CD14-positive monocyte (primary cell): ENCODE measurements around the gene YPEL3. TPM values are rescaled to one million over a fixed set of nuclear protein-coding genes. Genes with fewer than 3 reads are reported as not detected.

ENCODE experiments used
- DNase-seq, 3 donors: peaks; one replicate each; pipeline ENCODE4 v3.0.0-alpha.2; 2011 to 2022
- H2AFZ ChIP-seq: 2 replicates; pipeline ENCODE4 v1.6.0; 2012; ENCODE audit warnings: mild to moderate bottlenecking, low read depth, low read length, inconsistent platforms; ENCODE audit not compliant: insufficient read depth, poor library complexity, severe bottlenecking
- H3K27ac ChIP-seq, 2 donors: 1 replicate in 1 of 2; 2 replicates in 1 of 2; pipeline ENCODE4 v1.5.1; 2012 to 2013; ENCODE audit warnings: low read length in 2 of 2, control low read depth in 1 of 2, inconsistent platforms in 1 of 2, low read depth in 1 of 2, mild to moderate bottlenecking in 1 of 2
- H3K27me3 ChIP-seq, 2 donors: one replicate each; pipeline versions ENCODE4 v1.6.0 to v1.6.1; 2011 to 2013; ENCODE audit warnings: low read length in 2 of 2; ENCODE audit not compliant: control insufficient read depth in 2 of 2, insufficient read depth in 2 of 2
- H3K36me3 ChIP-seq, 2 donors: replicated peaks in 1 of 2; 1 replicate in 1 of 2; 2 replicates in 1 of 2; pipeline versions ENCODE4 v1.5.1 to v1.6.1; 2012 to 2013; ENCODE audit warnings: low read length in 2 of 2, control low read depth in 1 of 2, inconsistent platforms in 1 of 2, mild to moderate bottlenecking in 1 of 2; ENCODE audit not compliant: insufficient read depth in 2 of 2, control insufficient read depth in 1 of 2
- H3K4me1 ChIP-seq, 2 donors: 1 replicate in 1 of 2; 2 replicates in 1 of 2; pipeline versions ENCODE4 v1.5.1 to v1.6.1; 2012 to 2013; ENCODE audit warnings: low read length in 2 of 2, control low read depth in 1 of 2, inconsistent platforms in 1 of 2, mild to moderate bottlenecking in 1 of 2, moderate library complexity in 1 of 2; ENCODE audit not compliant: insufficient read depth in 2 of 2, control insufficient read depth in 1 of 2
- H3K4me2 ChIP-seq: replicated peaks from 2 replicates; pipeline ENCODE3; 2012; ENCODE audit warnings: low read length, moderate library complexity, mild to moderate bottlenecking; ENCODE audit not compliant: poor library complexity, severe bottlenecking; ENCODE audit errors: extremely low read depth
- H3K4me3 ChIP-seq, 3 experiments: fragments of 200-600 bp in 1 of 3; sonication (generic) in 1 of 3; replicated peaks in 1 of 3; 1 replicate in 2 of 3; 2 replicates in 1 of 3; pipeline ENCODE4 v1.5.1; 2011 to 2013; ENCODE audit warnings: low read length in 3 of 3, mild to moderate bottlenecking in 3 of 3, control low read depth in 2 of 3, low read depth in 2 of 3, inconsistent platforms in 1 of 3, moderate library complexity in 1 of 3
- H3K79me2 ChIP-seq: 2 replicates; pipeline ENCODE4 v1.6.0; 2012; ENCODE audit warnings: mild to moderate bottlenecking, control low read depth, inconsistent platforms, low read length, moderate library complexity; ENCODE audit not compliant: insufficient read depth
- H3K9ac ChIP-seq: 2 replicates; pipeline ENCODE4 v1.6.0; 2017; ENCODE audit warnings: low read length, mild to moderate bottlenecking; ENCODE audit not compliant: insufficient read depth, poor library complexity, severe bottlenecking
- H3K9me3 ChIP-seq, 2 donors: replicated peaks in 1 of 2; 1 replicate in 1 of 2; 2 replicates in 1 of 2; pipeline versions ENCODE4 v1.5.1 to v1.6.1; 2012 to 2013; ENCODE audit warnings: low read length in 2 of 2, control low read depth in 1 of 2; ENCODE audit not compliant: control insufficient read depth in 1 of 2, insufficient read depth in 1 of 2
- H4K20me1 ChIP-seq: 2 replicates; pipeline ENCODE4 v1.6.0; 2012; ENCODE audit warnings: mild to moderate bottlenecking, low read length, control low read depth, moderate library complexity; ENCODE audit not compliant: insufficient read depth
- H3K27ac Mint-ChIP-seq, 7 donors: one replicate each; pipeline ENCODE4 v1.8.0; 2020; ENCODE audit warnings: mild to moderate bottlenecking in 7 of 7, mixed read lengths in 7 of 7, moderate library complexity in 6 of 7, inconsistent platforms in 2 of 7
- H3K27me3 Mint-ChIP-seq, 3 donors: one replicate each; pipeline ENCODE4 v1.8.0; 2021 to 2022; ENCODE audit warnings: low read depth in 3 of 3, mild to moderate bottlenecking in 3 of 3, mixed read lengths in 3 of 3, moderate library complexity in 3 of 3, inconsistent platforms in 1 of 3
- H3K36me3 Mint-ChIP-seq, 2 donors: one replicate each; pipeline ENCODE4 v1.8.0; 2020; ENCODE audit warnings: mixed read lengths in 2 of 2, inconsistent platforms in 1 of 2, mild to moderate bottlenecking in 1 of 2
- H3K4me1 Mint-ChIP-seq: one replicate; pipeline ENCODE4 v1.8.0; 2020; ENCODE audit warnings: mild to moderate bottlenecking, mixed read lengths
- H3K4me3 Mint-ChIP-seq, 2 donors: one replicate each; pipeline ENCODE4 v1.8.0; 2020; ENCODE audit warnings: mild to moderate bottlenecking in 2 of 2, mixed read lengths in 2 of 2, moderate library complexity in 1 of 2
- H3K9me3 Mint-ChIP-seq, 7 donors: one replicate each; pipeline ENCODE4 v1.8.0; 2020 to 2022; ENCODE audit warnings: mixed read lengths in 7 of 7, mild to moderate bottlenecking in 6 of 7, moderate library complexity in 6 of 7, inconsistent platforms in 2 of 7
- WGBS: methylation state at CpG from one replicate; pipeline ENCODE4 v1.1.5; 2013; ENCODE audit warnings: missing lambda C conversion rate; ENCODE audit not compliant: insufficient coverage; 5-methylcytosine and 5-hydroxymethylcytosine counted together
- intact Hi-C, 2 donors: fragments of 100-400 bp; cut with micrococcal nuclease; formaldehyde crosslinking; loops; one replicate each; pipeline versions ENCODE4 v1.15.0 to v1.15.1; 2023
- polyA plus RNA-seq, 3 donors: library from polyadenylated mRNA; depleted of rRNA in 1 of 3; unstranded in 2 of 3; stranded (reverse) in 1 of 3; fragments of 300-500 nt in 2 of 3; fragments of >200 nt in 1 of 3; fragmentation: Illumina TruSeq in 2 of 3; gene quantifications; 1 replicate in 2 of 3; 2 replicates in 1 of 3; pipeline ENCODE4 v1.2.3, GENCODE V29; 2012 to 2021
- TF ChIP-seq, protein P1 (sequence below): fragments of 200-600 bp; IDR thresholded peaks from one replicate; pipeline ENCODE4 v1.8.0; 2022; ENCODE audit warnings: antibody characterized with exemption, mild to moderate bottlenecking

The YPEL3 gene
- polyA plus RNA-seq, 3 donors = 182 to 283 (median 235) TPM

DNA sequence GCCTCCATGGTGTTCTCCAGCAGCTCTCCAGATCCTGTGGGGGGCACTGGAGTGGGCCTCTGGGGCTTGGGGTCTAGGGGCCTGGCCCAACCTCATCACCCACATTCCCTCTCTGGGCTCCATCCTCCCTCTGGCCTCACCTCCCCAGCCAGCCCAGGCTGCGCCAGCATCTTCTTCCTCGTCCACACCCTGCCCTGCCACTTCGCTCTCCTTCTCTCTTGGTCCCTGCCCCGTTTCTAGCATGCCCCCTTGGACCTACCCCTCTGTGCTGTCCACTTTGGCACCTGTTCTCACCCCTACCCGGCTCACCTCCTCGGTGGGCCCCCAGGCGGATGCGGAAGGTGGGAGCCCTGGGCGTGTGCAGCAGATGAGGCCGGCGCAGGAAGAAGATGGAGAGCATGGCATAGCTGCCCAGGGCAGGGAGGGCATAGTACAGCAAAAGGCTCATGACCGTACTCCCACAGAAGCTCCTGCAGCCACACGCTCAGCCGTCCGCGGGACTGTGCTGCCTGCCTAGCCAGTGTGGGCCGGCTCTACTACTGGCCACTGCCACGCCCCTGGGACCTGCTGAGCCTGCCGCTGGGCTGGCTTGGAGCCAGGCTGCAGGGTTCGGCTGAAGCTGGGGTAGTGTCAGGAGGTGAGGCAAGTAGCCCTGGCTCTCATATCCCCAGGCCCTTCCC is 17.2 kb upstream of the YPEL3 start, which contains the start of gene GDPD3:
Gene GDPD3 (minus strand): TSS at position 507 of the 680 bp plus-strand sequence. CDS start 59 bp downstream, at position 448.
- Histone ChIP-seq H3K27ac (peak within 1 kb of the TSS in 1 of 2 donors; percentile 20), H3K9me3 (no peaks in the 10 kb centered on the region), H3K4me1 (no peaks in the 10 kb centered on the region), H3K9ac (no peak within 1 kb of the TSS), H3K4me2 (no peak within 1 kb of the TSS), H4K20me1 (no peaks in the 10 kb centered on the region), H3K36me3 (peaks cover 38 to 64% of the 10 kb centered on the region in 2 donors), H2AFZ (no peak within 1 kb of the TSS), H3K27me3 (no peaks in the 10 kb centered on the region), H3K4me3 (no peak within 1 kb of the TSS), H3K79me2 (no peaks in the 10 kb centered on the region)
- Mint-ChIP-seq H3K27ac (peak within 1 kb of the TSS in 1 of 7 donors; percentile 58), H3K27me3 (peaks cover 0 to 1% (median 0%) of the 10 kb centered on the region in 3 donors), H3K9me3 (peaks cover 0 to 5% (median 0%) of the 10 kb centered on the region in 7 donors), H3K36me3 (peaks cover 49 to 90% of the 10 kb centered on the region in 2 donors), H3K4me3 (no peak within 1 kb of the TSS), H3K4me1 (peaks cover 7% of the 10 kb centered on the region)
- TF ChIP-seq, protein P1, sequence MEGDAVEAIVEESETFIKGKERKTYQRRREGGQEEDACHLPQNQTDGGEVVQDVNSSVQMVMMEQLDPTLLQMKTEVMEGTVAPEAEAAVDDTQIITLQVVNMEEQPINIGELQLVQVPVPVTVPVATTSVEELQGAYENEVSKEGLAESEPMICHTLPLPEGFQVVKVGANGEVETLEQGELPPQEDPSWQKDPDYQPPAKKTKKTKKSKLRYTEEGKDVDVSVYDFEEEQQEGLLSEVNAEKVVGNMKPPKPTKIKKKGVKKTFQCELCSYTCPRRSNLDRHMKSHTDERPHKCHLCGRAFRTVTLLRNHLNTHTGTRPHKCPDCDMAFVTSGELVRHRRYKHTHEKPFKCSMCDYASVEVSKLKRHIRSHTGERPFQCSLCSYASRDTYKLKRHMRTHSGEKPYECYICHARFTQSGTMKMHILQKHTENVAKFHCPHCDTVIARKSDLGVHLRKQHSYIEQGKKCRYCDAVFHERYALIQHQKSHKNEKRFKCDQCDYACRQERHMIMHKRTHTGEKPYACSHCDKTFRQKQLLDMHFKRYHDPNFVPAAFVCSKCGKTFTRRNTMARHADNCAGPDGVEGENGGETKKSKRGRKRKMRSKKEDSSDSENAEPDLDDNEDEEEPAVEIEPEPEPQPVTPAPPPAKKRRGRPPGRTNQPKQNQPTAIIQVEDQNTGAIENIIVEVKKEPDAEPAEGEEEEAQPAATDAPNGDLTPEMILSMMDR = peak; percentile 24
- 90% methylated on average over 17 of the region's 20 CpGs for WGBS
- DNase-seq = no peak
- intact Hi-C loops = no loop called here

DNA sequence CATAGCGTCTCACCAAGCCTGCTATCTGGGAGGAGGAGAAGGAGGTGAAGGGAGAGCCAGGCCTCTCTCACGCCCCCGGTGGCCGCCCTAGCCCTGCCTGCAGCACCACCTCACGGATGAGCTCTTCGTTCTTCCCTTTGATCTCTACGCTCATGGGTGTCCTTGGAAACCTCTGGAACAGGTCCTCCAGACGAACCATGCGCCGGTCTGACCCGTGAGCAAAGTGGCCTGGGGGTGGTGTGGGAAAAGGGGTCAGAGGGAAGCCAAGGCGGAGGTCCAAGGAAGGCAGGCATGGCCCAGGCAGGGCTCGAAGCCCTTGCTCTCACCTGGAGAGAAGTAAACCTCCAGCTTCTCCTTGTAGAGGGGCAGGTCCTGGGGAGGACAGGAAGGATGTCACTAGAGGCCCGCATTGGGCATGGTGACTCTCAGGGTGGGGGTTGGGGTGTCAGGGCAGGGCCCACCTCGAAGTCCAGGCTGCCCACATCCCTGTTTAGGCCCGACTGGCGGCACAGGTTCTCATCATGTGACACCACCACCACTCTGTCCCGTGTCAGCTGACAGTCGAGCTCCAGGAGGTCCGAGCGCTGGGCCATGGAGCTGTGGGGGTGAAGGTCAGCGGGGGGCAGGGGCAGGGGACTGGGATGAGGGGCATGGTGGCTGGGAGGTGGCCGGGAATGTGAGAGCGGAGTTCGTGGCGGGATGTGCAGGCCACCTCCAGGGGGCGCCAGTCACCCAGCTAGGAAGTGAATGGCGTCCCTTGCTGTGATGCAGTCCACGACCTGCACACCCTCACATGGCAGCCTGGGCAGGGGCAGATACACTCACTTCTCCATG is 16.4 kb upstream of the YPEL3 start:
- peaks cover 51 to 90% of the 10 kb centered on the region in 2 donors for H3K36me3 Mint-ChIP-seq
- no peaks in the 10 kb centered on the region for H4K20me1 ChIP-seq
- intact Hi-C loops = no loop called here
- H3K9me3 ChIP-seq = no peaks in the 10 kb centered on the region
- TF ChIP-seq, protein P1 = peak; percentile 68
- peaks cover 0 to 5% (median 0%) of the 10 kb centered on the region in 7 donors for H3K9me3 Mint-ChIP-seq
- DNase-seq = peak; percentile 36 to 53 (median 37)
- H3K27ac ChIP-seq = no peak overlapping the region
- peaks cover 35 to 64% of the 10 kb centered on the region in 2 donors for H3K36me3 ChIP-seq
- peaks cover 0 to 1% (median 0%) of the 10 kb centered on the region in 3 donors for H3K27me3 Mint-ChIP-seq
- H3K79me2 ChIP-seq = no peaks in the 10 kb centered on the region
- H3K4me1 Mint-ChIP-seq = peaks cover 7% of the 10 kb centered on the region
- H3K4me3 ChIP-seq = no peak overlapping the region
- H2AFZ ChIP-seq = no peak overlapping the region
- no peak overlapping the region for H3K9ac ChIP-seq
- H3K4me2 ChIP-seq = no peak overlapping the region
- H3K4me3 Mint-ChIP-seq = no peak overlapping the region
- no peaks in the 10 kb centered on the region for H3K4me1 ChIP-seq
- WGBS = 92% methylated on average over 17 of the region's 29 CpGs
- peak overlapping the region in 1 of 7 donors; percentile 58 for H3K27ac Mint-ChIP-seq
- H3K27me3 ChIP-seq = no peaks in the 10 kb centered on the region
